HG02610 (cell line): Measurements from ENCODE around the gene FLAD1.

Experiments used
- ATAC-seq: cut with Tn5 transposase; IDR thresholded peaks from one replicate; pipeline ENCODE4 v1.9.1; 2021; ENCODE audit warnings: mild to moderate bottlenecking, moderate library complexity; ENCODE audit not compliant: unreplicated experiment

Gene FLAD1

DNA sequence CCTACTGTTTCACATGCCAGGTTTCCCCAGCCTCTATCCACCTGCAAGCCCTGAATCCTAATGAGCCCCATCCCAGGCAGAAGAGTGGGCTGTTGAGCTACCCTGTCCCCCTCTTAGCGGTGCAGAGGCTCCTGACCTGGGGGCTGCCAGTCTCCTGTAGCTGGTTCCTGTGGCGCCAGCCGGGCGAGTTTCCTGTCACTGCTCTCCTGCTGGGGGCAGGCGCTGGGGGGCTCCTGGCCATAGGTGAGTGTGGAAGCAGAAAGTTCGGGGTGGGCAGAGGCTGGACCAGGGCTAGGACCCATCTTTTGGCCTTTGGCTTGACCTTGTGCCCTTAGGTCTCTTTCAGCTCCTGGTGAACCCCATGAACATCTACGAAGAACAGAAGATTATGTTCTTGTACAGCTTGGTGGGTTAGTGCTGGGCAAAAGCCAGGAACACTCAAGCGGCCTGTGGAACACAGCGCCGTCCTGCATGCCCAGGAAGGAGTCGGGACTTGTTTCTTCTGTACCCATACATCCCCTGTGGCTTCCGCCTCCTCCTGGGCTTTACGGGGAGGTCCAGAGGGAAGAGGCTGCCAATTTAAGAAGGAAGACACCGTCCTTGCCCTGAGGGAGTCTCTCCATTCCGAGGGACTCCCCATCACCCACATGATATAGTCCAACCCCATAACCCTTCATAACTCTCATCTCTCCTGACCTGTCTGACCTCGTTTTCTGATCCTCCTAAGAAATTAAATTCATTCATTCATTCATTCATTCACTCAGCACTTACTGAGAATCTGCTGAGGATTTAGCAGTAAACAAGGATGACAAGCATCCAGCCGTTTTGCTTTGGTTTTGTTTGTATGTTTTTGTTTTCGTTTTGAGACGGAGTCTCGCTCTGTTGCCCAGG, 51.4 kb downstream of the FLAD1 start:
- no peak for ATAC-seq

DNA sequence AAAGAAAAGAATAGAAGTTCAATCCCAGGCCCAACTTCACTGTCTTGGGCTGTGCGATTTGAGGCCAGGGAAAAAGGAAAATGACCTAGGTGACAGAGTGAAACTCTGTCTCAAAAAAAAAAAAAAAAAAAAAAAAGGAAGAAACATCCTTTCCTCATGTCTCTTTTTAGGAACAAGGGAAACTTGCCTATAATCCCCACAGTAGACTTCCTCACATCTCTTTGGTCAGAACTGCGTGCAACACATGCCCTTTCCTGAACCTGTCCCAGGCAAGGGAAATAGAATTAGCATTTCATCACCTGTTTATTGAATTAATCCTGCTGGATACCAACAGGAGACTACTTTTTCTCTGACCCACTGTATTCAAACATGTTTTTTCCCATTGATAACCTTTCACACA, 52.8 kb downstream of the FLAD1 start:
- ATAC-seq: no peak

DNA sequence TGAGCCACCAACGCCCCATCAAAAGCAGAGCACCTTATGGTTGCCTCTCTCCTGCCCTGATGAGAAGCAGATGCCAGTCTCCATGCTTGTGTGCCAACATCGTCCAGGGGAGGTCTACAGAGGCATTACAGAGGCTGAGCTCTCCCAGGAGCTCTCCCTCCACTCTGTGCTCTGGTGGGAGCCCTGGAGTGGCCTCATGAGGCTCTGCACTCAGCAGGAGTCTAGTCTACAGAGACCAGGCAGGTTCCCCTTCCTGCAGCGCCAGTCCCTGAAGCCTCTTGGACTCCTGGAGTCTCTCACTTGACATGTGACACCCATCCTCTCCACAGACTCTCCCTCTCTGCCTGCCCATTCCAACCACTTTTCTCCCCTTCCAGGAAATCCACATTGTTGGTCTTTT, 53.9 kb downstream of the FLAD1 start:
- ATAC-seq: no peak

DNA sequence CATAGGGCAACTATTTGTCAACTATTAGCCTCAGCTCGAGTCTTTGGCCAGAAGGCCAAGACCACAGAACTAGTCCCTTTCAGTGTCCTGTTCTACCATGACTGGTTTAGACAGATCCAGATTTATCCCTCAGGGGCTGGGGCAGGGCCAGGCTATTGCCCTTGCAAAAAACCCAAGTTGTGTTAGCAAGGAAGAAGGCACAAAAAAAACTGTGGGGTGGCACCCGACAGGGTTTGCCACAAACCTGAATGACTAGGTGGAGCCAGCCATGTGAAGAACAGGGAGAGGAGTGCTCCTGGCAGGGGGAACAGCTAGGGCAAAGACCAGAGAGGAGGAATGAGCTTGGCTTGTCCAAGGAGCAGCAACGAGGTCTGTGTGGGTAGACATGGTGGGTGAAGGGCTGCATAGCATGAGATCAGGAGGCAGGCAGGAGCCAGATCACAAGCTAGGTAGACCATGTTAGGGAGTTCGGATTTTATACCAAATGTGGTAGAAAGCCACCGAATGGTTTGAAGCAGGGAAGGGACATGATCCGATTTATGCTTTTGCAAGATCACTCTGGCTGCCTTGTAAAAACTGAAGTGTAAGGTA, 54.8 kb downstream of the FLAD1 start:
- no peak for ATAC-seq

DNA sequence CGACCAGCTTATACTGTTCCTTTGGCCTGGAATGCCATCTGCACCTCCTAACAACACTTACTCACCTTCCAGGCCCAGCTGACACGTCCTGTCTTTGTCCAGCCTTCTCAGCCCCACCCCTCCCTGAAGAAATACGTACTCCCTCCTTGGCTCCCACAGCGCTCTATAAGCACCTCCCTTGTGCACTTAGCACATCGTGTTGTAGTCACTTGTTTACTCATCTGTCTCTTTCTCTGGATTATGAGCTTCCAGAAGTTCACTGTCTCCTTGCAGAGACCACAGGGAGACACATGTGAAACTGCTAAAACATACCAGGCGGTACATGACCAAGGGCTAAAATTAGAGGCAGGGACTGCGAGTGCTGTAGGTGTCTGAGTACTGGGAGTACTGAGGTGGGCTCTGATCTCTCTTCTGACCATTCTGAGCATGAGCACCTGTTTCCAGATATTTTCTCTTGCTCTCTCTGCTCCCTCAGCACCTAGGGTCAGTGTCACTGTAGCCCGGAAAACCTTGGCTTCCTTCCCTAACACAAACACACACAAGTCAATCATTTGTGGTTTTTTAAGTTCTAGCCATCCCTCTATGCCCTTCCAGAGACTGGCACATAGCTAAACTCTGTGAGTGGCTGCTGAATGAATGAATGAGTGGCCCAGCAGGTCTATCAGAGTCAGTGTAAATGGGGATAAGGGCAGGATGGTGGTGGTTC, 55.6 kb downstream of the FLAD1 start:
- no peak for ATAC-seq

DNA sequence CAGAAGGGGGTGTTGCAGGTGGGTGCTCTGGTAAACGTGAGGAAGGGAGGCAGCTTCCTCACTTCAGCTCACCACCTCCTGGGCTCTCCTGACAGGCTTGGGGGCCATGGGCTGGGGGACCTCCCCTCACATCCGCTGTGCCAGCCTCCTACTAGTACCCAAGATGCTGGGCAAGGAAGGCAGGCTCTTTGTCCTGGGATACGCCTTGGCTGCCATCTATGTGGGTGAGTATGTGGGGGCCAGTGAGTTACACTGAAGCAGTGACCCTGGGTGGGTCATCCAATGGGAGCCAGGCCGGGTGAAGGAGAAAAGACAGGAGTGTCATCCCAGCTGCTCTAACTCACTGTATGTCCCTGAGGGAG, 56.1 kb downstream of the FLAD1 start:
- ATAC-seq: no peak

- ATAC-seq: no peak
These were observed 57.4 kb downstream of the FLAD1 start for GRCh38 chr1:155040358-155041093.
